Cardiac muscle cell (in vitro differentiated cells and primary cell): ENCODE results near the gene PRMT9. TPM values are rescaled to one million over a fixed set of nuclear protein-coding genes. Genes with fewer than 3 reads are reported as not detected.

Experiments
- DNase-seq, 2 donors: peaks; one replicate each; pipeline versions ENCODE4 v3.0.0 to v3.0.0-alpha.2; 2010 to 2017; ENCODE audit warnings: low read depth in 1 of 2, low spot score in 1 of 2
- H3K27ac ChIP-seq: fragments of 200-600 bp; sonication (generic); 2 replicates; pipeline ENCODE4 v1.5.1; 2016
- H3K27me3 ChIP-seq: fragments of 200-600 bp; sonication (generic); 2 replicates; pipeline ENCODE4 v1.6.0; 2016; ENCODE audit warnings: control low read depth
- H3K36me3 ChIP-seq: fragments of 200-600 bp; sonication (generic); 2 replicates; pipeline ENCODE4 v1.5.1; 2016; ENCODE audit warnings: control low read depth
- H3K4me1 ChIP-seq: fragments of 200-600 bp; sonication (generic); 2 replicates; pipeline ENCODE4 v1.8.1; 2017; ENCODE audit warnings: low read depth, mild to moderate bottlenecking, mixed run types
- H3K4me3 ChIP-seq: fragments of 200-600 bp; sonication (generic); 2 replicates; pipeline ENCODE4 v1.5.1; 2016; ENCODE audit warnings: mild to moderate bottlenecking
- H3K9me3 ChIP-seq: fragments of 200-600 bp; sonication (generic); 2 replicates; pipeline ENCODE4 v1.5.1; 2017; ENCODE audit warnings: low read depth, mild to moderate bottlenecking, control low read depth
- CTCF ChIP-seq: IDR thresholded peaks from 2 replicates; pipeline ENCODE4 v1.5.1; 2012; ENCODE audit warnings: low read depth, mild to moderate bottlenecking, low read length
- polyA plus RNA-seq: library from polyadenylated mRNA; unstranded; fragments of >200 nt; fragmentation: Nextera tagmentation; extraction: Ambion mirVana; gene quantifications from 2 replicates; pipeline ENCODE4 v1.2.1, GENCODE V29; 2016
- total RNA-seq: library from RNA; depleted of rRNA; stranded (reverse); fragments of >200 nt; gene quantifications from 2 replicates; pipeline ENCODE4 v1.2.3, GENCODE V29; 2016

PRMT9 gene
- total and polyA plus RNA-seq, 2 experiments from 2014 or later, result 7.3 to 7.7 TPM

- no peak for TF ChIP-seq CTCF
- Histone ChIP-seq H3K27me3 (no peaks in the 10 kb centered on the region), H3K27ac (no peak overlapping the region), H3K9me3 (no peaks in the 10 kb centered on the region), H3K36me3 (peaks cover 14% of the 10 kb centered on the region), H3K4me1 (no peaks in the 10 kb centered on the region), H3K4me3 (no peak overlapping the region)
- no peak for DNase-seq
These were observed 28.3 kb downstream of the PRMT9 start for GRCh38 chr4:147655639-147656038.

GRCh38 chr4:147651563-147651962 lies 32.4 kb downstream of the PRMT9 start:
- H3K9me3 ChIP-seq, result no peaks in the 10 kb centered on the region
- DNase-seq, result no peak
- TF ChIP-seq CTCF, result no peak

GRCh38 chr4:147648656-147649055 lies 35.3 kb downstream of the PRMT9 start:
- no peak for TF ChIP-seq CTCF
- Histone ChIP-seq H3K27ac (peak overlapping the region; percentile 42), H3K4me1 (peaks cover 27% of the 10 kb centered on the region), H3K27me3 (no peaks in the 10 kb centered on the region), H3K4me3 (no peak overlapping the region), H3K9me3 (no peaks in the 10 kb centered on the region), H3K36me3 (no peaks in the 10 kb centered on the region)
- no peak for DNase-seq

More at GRCh38 chr4:147651563-147651962, 32.4 kb downstream of the PRMT9 start:
- H3K4me1 ChIP-seq, result peaks cover 8% of the 10 kb centered on the region
- H3K36me3 ChIP-seq, result no peaks in the 10 kb centered on the region
- no peak overlapping the region for H3K4me3 ChIP-seq
- no peaks in the 10 kb centered on the region for H3K27me3 ChIP-seq
- no peak overlapping the region for H3K27ac ChIP-seq

GRCh38 chr4:147645099-147645498 lies 38.9 kb downstream of the PRMT9 start:
- peaks cover 3% of the 10 kb centered on the region for H3K36me3 ChIP-seq
- peaks cover 27% of the 10 kb centered on the region for H3K4me1 ChIP-seq
- no peak overlapping the region for H3K27ac ChIP-seq
- no peaks in the 10 kb centered on the region for H3K9me3 ChIP-seq
- H3K4me3 ChIP-seq, result no peak overlapping the region
- no peak for DNase-seq
- no peak for TF ChIP-seq CTCF
- no peaks in the 10 kb centered on the region for H3K27me3 ChIP-seq

GRCh38 chr4:147644471-147644870 lies 39.5 kb downstream of the PRMT9 start:
- no peak for TF ChIP-seq CTCF

GRCh38 chr4:147643616-147644015 lies 40.3 kb downstream of the PRMT9 start:
- DNase-seq, result no peak
- Histone ChIP-seq H3K4me1 (peaks cover 23% of the 10 kb centered on the region), H3K4me3 (no peak overlapping the region), H3K27ac (no peak overlapping the region), H3K9me3 (no peaks in the 10 kb centered on the region), H3K36me3 (peaks cover 3% of the 10 kb centered on the region), H3K27me3 (no peaks in the 10 kb centered on the region)
- TF ChIP-seq CTCF, result no peak

More at GRCh38 chr4:147644471-147644870, 39.5 kb downstream of the PRMT9 start:
- no peaks in the 10 kb centered on the region for H3K9me3 ChIP-seq
- no peak for DNase-seq
- no peak overlapping the region for H3K27ac ChIP-seq
- no peak overlapping the region for H3K4me3 ChIP-seq
- peaks cover 3% of the 10 kb centered on the region for H3K36me3 ChIP-seq
- no peaks in the 10 kb centered on the region for H3K27me3 ChIP-seq
- peaks cover 27% of the 10 kb centered on the region for H3K4me1 ChIP-seq
